IPS-18a (cell line): ENCODE measurements around the gene AMIGO3.

Source experiments
- H3K27ac ChIP-seq: one replicate; pipeline ENCODE4 v1.5.1; 2013; ENCODE audit warnings: low read length
- H3K27me3 ChIP-seq: one replicate; pipeline ENCODE4 v1.6.1; 2013; ENCODE audit warnings: mild to moderate bottlenecking, low read length; ENCODE audit not compliant: control insufficient read depth, insufficient read depth
- H3K36me3 ChIP-seq: one replicate; pipeline ENCODE4 v1.6.1; 2013; ENCODE audit warnings: low read depth, low read length; ENCODE audit not compliant: control insufficient read depth
- H3K4me1 ChIP-seq: one replicate; pipeline ENCODE4 v1.6.1; 2013; ENCODE audit warnings: low read depth, low read length; ENCODE audit not compliant: control insufficient read depth
- H3K4me3 ChIP-seq: one replicate; pipeline ENCODE4 v1.5.1; 2013; ENCODE audit warnings: low read length
- H3K9ac ChIP-seq: one replicate; pipeline ENCODE4 v1.6.1; 2013; ENCODE audit warnings: mild to moderate bottlenecking, low read length, moderate library complexity
- H3K9me3 ChIP-seq: one replicate; pipeline ENCODE4 v1.6.1; 2013; ENCODE audit warnings: low read depth, low read length; ENCODE audit not compliant: control insufficient read depth

AMIGO3 gene

DNA sequence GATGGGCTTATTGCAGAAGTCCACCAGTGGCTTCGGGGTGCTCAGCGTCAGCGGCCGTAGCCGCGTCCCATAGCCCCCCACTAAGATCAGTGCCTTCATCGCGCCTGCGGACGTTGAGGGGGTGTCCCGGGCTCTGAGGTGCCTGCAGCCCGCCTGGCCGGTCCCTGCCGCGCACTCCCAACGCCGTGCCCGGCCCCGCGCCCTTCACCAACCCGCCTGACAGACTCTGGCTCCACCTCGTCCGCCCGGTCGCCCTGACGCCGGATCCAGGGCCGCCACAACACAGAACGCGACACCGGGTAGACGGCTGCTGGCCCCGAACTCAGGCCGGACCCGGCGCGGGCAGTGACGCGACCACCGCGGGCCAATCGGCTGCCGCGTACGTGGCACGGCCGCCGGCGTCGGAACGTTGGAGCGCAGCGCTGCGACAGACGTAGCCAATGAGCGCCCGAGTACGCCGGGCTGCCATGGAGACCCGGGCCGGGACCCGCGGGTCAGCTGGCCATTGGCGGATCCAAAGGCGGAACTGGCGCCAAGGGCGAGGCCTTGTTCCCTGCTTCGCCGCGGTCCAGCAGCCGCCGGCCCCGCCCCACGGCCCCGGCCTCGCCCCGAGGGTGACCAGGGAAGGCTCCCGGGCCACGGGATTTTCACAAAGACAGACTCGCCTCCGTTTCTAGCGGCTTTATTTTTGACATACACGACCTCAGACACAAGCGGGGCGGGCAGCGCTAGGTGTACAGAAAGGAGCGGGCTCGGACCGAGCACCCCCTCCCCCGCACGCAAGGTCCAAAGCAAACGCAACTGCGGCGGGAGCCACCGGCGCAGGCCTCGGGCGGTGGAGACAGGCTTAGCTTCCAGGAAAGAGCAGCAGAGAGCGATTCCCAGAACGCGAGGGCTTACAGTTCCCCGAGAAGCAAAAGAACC is 4.4 kb upstream of the AMIGO3 start, which contains the start of gene GMPPB:
GMPPB (minus strand) TSS at position 324 of the 924 bp plus-strand sequence; CDS start at position 99, 225 bp downstream.
- Histone ChIP-seq H3K4me3 (peak within 1 kb of the TSS; percentile 97), H3K9me3 (no peaks in the 10 kb centered on the region), H3K9ac (peak within 1 kb of the TSS; percentile 86), H3K27ac (peak within 1 kb of the TSS; percentile 59), H3K4me1 (peaks cover 6% of the 10 kb centered on the region), H3K36me3 (peaks cover 26% of the 10 kb centered on the region), H3K27me3 (no peaks in the 10 kb centered on the region)

DNA sequence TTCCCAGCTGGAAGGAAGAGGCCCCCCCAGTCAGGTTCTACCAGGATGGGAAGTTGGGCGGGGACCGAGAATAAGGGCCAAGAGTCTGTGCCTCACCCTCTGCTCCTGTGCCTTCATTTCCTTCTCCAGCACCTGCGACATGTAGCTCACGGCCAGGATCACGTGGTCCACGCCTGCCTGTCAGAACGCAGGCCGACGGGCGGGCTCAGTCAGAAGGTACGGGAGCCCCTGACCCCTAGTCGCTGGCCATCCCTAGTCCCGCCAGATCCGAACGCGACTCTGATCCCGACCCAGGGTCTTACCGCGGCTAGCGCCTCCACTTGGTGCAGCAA is 3.8 kb upstream of the AMIGO3 start:
- peak overlapping the region; percentile 84 for H3K9ac ChIP-seq
- no peaks in the 10 kb centered on the region for H3K9me3 ChIP-seq
- peaks cover 26% of the 10 kb centered on the region for H3K36me3 ChIP-seq
- H3K4me3 ChIP-seq = peak overlapping the region; percentile 97
- no peak overlapping the region for H3K27ac ChIP-seq
- peaks cover 8% of the 10 kb centered on the region for H3K4me1 ChIP-seq
- H3K27me3 ChIP-seq = no peaks in the 10 kb centered on the region

DNA sequence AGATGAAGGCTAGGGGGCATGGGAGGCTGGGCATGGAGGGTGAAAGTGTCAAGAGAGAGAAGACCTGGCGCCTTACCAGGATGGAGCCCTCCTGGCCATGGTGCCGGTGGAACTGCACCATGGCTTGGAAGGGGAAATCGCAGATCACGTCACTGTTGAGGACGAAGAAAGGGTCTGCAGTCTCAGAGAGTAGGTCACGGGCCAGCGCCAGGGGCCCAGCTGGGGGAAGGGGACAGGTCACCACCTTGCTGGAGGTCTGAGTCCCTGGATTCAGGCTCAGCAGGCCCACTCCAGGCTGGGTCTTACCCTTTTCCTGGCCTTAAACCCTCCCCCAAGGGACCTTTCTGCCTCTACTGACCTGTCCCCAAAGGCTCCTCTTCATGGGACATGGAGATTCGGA is 3.4 kb upstream of the AMIGO3 start:
- peak overlapping the region; percentile 84 for H3K9ac ChIP-seq
- H3K4me1 ChIP-seq = peaks cover 8% of the 10 kb centered on the region
- H3K27me3 ChIP-seq = no peaks in the 10 kb centered on the region
- no peaks in the 10 kb centered on the region for H3K9me3 ChIP-seq
- no peak overlapping the region for H3K27ac ChIP-seq
- H3K36me3 ChIP-seq = peaks cover 23% of the 10 kb centered on the region
- H3K4me3 ChIP-seq = peak overlapping the region; percentile 97

DNA sequence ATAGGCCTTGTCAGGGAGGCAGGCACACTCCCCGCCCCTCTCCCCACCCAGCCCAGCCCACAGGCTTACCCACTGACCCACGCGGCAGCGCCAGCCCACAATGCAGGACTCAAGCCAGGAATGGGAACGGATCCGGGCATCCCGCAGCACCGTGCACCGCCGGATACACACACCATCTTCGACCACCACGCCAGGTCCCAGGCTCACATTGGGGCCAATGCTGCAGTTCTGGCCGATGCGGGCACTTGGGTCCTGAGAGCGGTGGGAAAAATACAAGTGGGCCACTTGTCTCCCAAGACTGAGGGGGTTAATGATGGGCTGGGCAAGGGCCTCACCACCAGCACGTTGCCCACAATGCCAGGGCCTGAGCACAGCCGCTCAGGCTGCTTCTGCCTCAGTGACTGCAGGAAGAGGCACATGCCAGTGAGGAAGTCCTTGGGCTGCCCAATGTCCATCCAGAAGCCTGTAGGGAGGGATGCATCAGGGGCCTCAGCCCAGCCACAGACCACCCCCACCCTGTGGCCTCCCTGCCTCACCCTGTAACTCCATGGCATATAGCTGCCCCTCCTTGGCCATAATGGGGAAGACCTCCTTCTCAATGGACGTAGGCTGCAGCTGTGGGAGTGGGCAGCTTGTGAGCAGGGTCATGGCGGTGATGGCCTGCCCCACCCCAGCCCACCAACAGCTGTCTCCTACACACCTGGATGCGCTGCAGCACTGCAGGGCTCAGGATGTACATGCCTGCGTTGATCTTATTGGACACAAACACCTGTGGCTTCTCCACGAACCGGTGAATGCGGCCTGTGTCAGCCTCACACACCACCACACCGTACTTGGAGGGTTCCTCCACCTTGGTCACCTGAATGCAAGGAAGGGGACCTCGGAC is 2.7 kb upstream of the AMIGO3 start:
- H3K27ac ChIP-seq = no peak overlapping the region
- peaks cover 15% of the 10 kb centered on the region for H3K36me3 ChIP-seq
- no peaks in the 10 kb centered on the region for H3K9me3 ChIP-seq
- H3K9ac ChIP-seq = no peak overlapping the region
- H3K4me1 ChIP-seq = peaks cover 8% of the 10 kb centered on the region
- peak overlapping the region; percentile 97 for H3K4me3 ChIP-seq
- H3K27me3 ChIP-seq = no peaks in the 10 kb centered on the region

DNA sequence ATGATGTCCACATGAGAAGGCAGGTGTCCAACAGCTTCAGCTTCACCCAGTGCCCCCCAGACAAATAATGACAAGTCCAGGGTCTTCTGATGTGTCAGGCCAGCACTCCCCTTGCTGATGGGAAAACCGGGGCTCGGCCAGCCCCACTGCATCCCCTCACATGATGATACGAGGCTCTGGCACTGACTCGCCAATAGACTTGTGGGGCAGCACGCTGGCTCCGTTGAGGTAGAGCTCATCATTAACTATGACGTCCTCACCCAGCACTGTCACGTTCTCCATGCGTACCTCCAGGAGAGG is 2.1 kb upstream of the AMIGO3 start:
- H3K27ac ChIP-seq = no peak overlapping the region
- H3K4me3 ChIP-seq = no peak overlapping the region
- H3K36me3 ChIP-seq = peaks cover 10% of the 10 kb centered on the region
- peaks cover 8% of the 10 kb centered on the region for H3K4me1 ChIP-seq
- no peaks in the 10 kb centered on the region for H3K9me3 ChIP-seq
- H3K27me3 ChIP-seq = no peaks in the 10 kb centered on the region
- no peak overlapping the region for H3K9ac ChIP-seq

DNA sequence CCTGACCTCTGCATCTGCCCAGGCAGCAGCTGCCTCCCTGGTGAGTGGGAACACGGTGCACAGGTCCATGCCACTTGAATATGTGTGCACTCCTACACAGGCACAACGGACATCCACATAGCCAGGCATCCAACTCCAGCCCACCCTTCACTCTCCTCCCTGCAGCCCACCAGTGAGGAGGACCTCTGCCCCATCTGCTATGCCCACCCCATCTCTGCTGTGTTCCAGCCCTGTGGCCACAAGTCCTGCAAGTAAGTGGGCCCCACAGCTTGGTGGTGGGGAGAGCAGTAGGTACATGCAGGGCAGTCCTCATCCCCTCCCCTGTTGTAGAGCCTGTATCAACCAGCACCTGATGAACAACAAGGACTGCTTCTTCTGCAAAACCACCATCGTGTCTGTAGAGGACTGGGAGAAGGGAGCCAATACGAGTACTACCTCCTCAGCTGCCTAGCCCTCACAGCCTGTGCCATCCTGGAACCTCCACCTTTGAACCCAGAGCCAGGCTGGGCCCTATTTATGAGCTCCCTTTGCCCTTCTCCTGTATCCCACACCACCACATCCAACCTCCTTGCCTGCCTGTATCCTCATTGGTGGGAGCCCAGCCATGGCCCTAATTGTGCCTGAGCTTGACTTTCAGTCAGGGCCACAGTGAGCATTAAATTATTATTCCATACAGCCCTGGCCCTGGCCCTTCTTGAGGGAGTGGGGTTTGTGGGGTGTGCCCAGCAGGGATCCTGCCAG is 1.5 kb upstream of the AMIGO3 start:
- Histone ChIP-seq H3K27ac (no peak overlapping the region), H3K36me3 (peaks cover 10% of the 10 kb centered on the region), H3K9me3 (no peaks in the 10 kb centered on the region), H3K4me1 (peaks cover 8% of the 10 kb centered on the region), H3K4me3 (no peak overlapping the region), H3K27me3 (no peaks in the 10 kb centered on the region), H3K9ac (no peak overlapping the region)

DNA sequence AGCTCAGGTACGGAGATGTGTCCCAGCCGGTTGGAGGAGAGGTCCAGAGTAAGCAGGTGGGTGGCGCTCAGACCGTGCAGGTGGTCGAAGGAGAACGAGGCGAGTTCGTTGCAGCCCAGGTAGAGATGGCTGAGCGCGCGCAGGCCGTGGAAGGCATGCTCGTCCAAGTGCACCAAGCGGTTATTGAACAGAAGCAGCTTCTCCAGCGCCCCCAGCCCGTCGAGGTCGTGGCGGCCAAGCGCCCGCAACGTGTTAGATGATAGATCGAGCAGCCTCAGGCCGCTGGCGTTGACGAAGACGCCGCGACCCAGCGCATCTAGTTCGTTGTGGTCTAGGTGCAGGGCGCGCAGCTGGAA is 648 bp downstream of the AMIGO3 start:
- H3K4me1 ChIP-seq = peaks cover 8% of the 10 kb centered on the region
- H3K27me3 ChIP-seq = no peaks in the 10 kb centered on the region
- H3K27ac ChIP-seq = no peak overlapping the region
- H3K9ac ChIP-seq = peak overlapping the region; percentile 68
- peak overlapping the region; percentile 69 for H3K4me3 ChIP-seq
- H3K9me3 ChIP-seq = no peaks in the 10 kb centered on the region
- peaks cover 10% of the 10 kb centered on the region for H3K36me3 ChIP-seq

DNA sequence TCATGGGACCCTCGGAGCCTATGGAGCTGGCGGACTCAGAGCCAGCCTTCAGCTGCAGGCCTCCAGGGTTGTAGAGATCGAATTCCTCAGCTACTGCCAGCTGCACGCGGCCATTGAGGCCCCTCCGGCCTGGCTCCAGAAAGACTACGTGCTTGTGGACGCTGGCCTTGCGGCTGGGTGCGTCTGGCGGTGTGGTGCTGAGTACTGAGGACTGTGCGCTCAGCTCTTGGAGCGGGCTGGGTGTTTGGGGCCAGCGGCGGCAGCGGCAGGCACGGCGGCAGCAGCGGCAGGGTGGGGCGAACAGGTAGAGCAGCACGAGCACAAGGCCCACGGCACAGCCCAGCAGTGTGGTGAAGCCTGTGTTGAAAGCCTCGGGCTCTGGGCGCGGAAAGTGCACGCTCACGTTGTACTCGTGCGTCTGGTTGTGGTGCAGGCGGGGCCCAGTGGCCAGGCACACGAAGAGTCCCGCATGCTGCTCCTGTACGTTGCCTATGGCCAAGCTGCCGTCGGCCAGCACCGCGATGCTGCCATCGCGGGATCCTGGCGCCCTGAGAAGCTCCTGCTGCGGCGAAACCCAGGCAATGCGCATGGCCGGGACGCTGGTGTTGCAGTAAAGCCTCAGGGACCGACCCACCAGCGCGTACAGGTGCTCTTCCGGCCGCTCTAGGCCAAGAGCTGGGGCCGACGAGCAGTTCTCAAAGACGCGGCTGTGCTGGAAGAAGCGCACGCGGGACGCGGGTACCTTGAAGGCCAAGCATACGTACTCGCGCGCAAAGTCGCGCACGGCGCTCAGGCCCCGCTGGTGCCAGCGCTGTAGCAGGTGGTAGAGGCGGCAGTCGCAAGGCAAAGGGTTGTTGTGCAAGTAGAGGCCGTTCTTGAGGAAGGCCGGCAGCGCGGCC is 1.3 kb downstream of the AMIGO3 start:
- Histone ChIP-seq H3K27me3 (no peaks in the 10 kb centered on the region), H3K4me1 (peaks cover 8% of the 10 kb centered on the region), H3K36me3 (peaks cover 10% of the 10 kb centered on the region), H3K9me3 (no peaks in the 10 kb centered on the region), H3K4me3 (peak overlapping the region; percentile 69), H3K9ac (no peak overlapping the region), H3K27ac (no peak overlapping the region)

DNA sequence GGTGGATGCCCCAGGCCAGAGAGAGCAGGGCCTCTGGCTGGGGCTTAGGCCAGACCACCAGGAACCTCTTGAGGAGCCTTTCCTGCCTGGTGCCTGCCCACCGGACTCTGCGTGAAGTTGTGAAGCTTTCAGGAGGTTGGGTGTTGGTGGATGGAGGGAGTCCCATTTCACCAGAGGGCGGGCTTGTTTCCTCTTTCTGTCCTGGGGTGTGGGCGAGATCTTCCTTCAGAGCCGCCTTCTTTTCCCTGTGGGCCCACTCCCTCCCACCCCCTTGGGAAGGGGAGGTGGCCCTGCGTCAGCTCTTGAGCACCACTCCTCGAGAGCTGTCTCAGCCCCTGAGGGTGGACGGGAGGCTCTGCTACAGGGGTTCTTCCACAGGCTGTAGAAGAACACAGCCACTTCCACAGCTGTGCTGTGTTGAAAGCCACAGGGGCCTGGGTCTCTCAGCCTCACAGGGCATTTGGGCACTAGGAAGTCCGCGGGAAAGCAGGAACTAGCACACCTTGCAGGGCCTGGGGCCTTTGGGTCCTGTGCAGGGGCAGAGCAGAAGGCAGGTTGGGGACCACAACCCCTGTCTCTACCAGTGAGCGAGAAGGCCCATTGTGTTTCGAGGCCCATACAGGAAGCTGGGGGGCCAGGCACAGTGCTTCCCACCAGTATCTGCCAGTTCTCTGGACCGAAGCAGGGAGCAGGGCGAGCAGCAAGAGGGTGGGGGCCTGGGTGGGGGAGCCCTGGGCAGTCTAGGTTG is 2.1 kb downstream of the AMIGO3 start:
- H3K27ac ChIP-seq = no peak overlapping the region
- H3K27me3 ChIP-seq = no peaks in the 10 kb centered on the region
- no peak overlapping the region for H3K9ac ChIP-seq
- peaks cover 10% of the 10 kb centered on the region for H3K36me3 ChIP-seq
- no peak overlapping the region for H3K4me3 ChIP-seq
- no peaks in the 10 kb centered on the region for H3K9me3 ChIP-seq
- peaks cover 4% of the 10 kb centered on the region for H3K4me1 ChIP-seq

DNA sequence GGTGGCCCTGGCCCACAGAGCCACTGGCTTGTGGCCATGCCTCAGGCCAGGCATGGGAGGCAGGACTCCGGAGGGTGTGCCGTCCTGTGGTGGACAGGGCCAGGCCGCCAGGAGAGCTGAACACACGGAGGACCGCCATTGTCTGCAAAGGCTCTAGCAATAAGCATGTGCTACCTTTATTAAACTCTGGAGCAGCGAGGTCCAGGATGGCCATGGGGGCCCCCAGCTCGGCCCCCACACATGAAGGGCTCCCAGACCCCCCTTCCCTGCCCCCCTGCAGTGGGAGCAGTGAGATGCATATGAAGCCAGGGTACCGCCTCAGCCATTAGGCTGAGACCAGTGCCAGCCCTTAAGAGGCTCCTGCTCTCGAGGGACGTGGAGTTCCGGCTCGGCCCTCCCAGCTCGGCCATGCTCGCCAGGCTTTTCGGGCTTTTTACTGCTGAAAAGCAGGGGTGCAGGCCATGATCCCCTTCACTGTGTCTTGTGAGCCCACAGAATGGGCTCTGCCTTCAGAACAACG is 2.7 kb downstream of the AMIGO3 start:
- Histone ChIP-seq H3K36me3 (peaks cover 10% of the 10 kb centered on the region), H3K27me3 (no peaks in the 10 kb centered on the region), H3K9me3 (no peaks in the 10 kb centered on the region), H3K9ac (no peak overlapping the region), H3K4me3 (no peak overlapping the region), H3K27ac (no peak overlapping the region), H3K4me1 (peaks cover 4% of the 10 kb centered on the region)
